ENCODE data around the gene CACNA1C.

The CACNA1C gene

GRCh38 chr12:2110127-2110526 is 57.3 kb downstream of the CACNA1C start:
- no peak for TF ChIP-seq CTCF (conservative IDR thresholded peaks at IDR 0.05; ENCODE audit: low read depth, low read length)
- no peak for DNase-seq (ENCODE audit: low read depth)
- no peak overlapping the region for H3K4me3 ChIP-seq (ENCODE audit: low read depth, low read length)

- TF ChIP-seq CTCF (conservative IDR thresholded peaks at IDR 0.05; ENCODE audit: low read depth, low read length) = no peak
- no peak overlapping the region for H3K4me3 ChIP-seq (ENCODE audit: low read depth, low read length)
Observed at GRCh38 chr12:2110849-2111566, 58.2 kb downstream of the CACNA1C start.

GRCh38 chr12:2111826-2112225 is 59.0 kb downstream of the CACNA1C start:
- no peak for DNase-seq (ENCODE audit: low read depth)
- no peak for TF ChIP-seq CTCF (conservative IDR thresholded peaks at IDR 0.05; ENCODE audit: low read depth, low read length)
- no peak overlapping the region for H3K4me3 ChIP-seq (ENCODE audit: low read depth, low read length)

More at GRCh38 chr12:2110849-2111566, 58.2 kb downstream of the CACNA1C start:
- DNase-seq (ENCODE audit: low read depth) = no peak

- no peak for TF ChIP-seq CTCF (conservative IDR thresholded peaks at IDR 0.05; ENCODE audit: low read depth, low read length)
- H3K4me3 ChIP-seq (ENCODE audit: low read depth, low read length) = no peak overlapping the region
- DNase-seq (ENCODE audit: low read depth) = no peak
Observed at GRCh38 chr12:2112401-2112800, 59.6 kb downstream of the CACNA1C start.

GRCh38 chr12:2113119-2113912 is 60.5 kb downstream of the CACNA1C start:
- TF ChIP-seq CTCF (conservative IDR thresholded peaks at IDR 0.05; ENCODE audit: low read depth, low read length) = no peak
- DNase-seq (ENCODE audit: low read depth) = no peak
- no peak overlapping the region for H3K4me3 ChIP-seq (ENCODE audit: low read depth, low read length)

- TF ChIP-seq CTCF (conservative IDR thresholded peaks at IDR 0.05; ENCODE audit: low read depth, low read length) = no peak
- DNase-seq (ENCODE audit: low read depth) = no peak
- no peak overlapping the region for H3K4me3 ChIP-seq (ENCODE audit: low read depth, low read length)
Observed at GRCh38 chr12:2114071-2114470, 61.3 kb downstream of the CACNA1C start.

All from choroid plexus epithelial cell (primary cell).